HG03066 (cell line): ENCODE measurements around the gene SLC17A3.

ENCODE experiments used
- ATAC-seq: cut with Tn5 transposase; IDR thresholded peaks from one replicate; pipeline ENCODE4 v1.9.1; 2021; ENCODE audit warnings: low read depth; ENCODE audit not compliant: unreplicated experiment

Gene SLC17A3, protein sequence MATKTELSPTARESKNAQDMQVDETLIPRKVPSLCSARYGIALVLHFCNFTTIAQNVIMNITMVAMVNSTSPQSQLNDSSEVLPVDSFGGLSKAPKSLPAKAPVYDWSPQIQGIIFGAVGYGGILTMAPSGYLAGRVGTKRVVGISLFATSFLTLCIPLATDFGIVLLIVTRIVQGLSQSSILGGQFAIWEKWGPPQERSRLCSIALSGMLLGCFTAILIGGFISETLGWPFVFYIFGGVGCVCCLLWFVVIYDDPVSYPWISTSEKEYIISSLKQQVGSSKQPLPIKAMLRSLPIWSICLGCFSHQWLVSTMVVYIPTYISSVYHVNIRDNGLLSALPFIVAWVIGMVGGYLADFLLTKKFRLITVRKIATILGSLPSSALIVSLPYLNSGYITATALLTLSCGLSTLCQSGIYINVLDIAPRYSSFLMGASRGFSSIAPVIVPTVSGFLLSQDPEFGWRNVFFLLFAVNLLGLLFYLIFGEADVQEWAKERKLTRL

DNA sequence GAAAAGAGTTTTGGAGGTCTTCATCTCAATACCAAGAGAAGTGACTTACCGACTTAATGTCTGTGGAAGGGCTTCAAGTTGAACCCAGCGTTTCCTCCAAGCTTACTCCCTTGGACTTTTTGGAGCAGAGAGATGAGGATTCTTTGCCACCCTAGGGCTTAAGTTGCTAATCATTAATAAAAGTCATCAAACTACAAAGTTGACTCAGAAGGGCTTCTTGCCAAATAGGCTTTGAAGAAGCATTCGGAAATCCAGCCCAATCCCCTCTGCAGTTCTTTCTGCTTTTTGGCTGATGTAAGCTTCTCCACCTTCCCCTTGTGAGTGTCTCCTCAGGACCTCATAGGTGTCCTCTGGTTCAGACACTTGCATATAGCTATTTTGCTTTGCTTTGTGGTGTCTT lies at the start of gene SLC17A3:
Gene SLC17A3, minus strand, starts transcription at position 126 of the 400 bp plus-strand sequence. CDS start 5,856 bp downstream, outside the sequence.
- ATAC-seq = no peak

DNA sequence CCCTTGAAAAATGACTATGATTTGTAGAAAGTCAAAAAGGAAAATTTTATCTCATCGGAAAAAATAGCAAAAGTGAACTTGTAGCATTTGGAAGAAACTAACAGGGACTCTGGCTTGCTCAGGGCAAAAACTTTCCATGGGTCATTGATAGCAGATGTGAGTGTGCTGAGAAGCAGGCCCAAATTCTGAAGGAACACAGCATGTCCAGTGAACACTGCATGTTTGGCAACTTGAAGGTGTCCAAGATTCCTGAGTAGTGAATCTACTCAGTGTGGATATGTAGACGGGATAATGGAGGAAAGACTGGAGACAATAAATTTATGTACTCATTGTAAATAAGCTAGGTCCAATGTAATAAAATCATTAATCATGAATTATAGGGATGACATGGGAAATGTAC lies 48.3 kb upstream of the SLC17A3 start:
- ATAC-seq = no peak

DNA sequence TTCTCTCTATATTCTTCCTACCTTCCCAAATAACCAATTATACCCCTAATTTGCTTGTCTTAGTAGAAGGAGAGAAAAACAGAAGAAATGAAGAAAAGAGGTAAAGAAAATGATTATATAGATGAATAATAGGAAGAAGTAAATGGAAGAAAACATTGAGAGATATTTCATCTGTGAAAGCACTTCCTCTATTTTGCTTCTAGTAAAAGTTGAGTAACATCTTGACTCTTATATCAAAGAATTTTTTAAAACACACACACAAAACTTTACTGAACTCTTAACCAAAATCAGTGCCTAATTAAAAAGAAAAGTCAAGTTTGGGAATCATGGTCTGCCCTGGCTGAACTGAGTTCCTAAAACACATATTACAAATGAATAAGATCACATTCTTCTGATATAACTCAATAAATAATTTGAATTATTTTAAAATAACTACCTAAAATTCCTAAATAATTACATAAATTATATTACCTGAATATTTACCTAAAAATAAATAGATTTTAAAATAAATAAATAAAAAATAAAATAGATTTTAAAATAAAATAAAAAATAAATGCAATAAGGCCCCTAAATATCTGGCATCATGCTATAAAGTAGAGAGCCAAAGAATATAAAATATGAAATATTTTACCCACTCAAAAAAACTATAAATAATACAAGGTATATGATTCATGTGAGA lies 47.6 kb upstream of the SLC17A3 start:
- no peak for ATAC-seq

DNA sequence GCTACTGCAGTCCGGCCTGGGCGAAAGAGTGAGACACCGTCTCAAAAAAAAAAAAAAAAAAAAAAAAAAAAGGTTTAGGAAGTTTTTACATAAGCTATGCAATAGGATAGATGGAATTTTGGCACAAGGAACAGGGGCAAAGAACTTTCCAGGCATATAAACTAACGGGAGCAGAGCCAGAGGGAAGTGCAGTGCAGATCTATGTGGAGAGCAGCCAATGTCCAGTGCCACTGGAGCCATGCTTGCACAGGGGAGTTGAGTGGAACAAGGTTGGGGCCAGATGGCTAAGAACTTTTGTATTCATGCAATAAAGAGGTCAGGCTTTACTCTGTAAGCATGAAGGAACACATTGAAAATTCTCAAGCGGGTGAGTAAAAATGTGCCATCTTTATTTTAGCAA lies 45.6 kb upstream of the SLC17A3 start:
- no peak for ATAC-seq

DNA sequence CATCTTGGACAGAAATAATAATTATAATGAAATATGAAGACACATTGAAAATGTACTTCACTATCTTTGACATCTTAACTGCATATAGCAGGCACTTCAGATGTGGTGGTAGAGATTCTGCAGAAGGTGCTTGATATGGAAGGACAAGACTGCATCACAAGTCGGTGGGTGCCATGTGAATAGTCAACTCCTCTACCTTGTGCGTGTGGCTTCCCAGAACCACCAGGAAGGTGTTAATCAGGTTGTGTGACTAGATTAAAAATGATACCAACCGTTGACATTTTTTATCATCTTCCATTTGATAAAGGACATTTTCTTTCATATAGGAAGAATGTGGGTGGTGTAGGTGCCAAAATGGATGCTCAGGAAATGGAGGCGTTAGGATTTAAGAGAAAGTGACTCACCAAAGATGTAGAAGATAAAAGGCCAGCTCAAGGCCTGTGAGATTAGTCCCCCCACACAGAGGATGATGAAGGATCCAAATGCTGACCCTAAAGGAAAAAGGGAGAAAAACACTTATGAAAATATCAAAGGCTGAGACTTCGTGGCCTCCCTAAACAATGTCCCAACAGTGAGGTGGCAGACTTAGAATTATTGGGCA lies 44.1 kb upstream of the SLC17A3 start:
- ATAC-seq = no peak

DNA sequence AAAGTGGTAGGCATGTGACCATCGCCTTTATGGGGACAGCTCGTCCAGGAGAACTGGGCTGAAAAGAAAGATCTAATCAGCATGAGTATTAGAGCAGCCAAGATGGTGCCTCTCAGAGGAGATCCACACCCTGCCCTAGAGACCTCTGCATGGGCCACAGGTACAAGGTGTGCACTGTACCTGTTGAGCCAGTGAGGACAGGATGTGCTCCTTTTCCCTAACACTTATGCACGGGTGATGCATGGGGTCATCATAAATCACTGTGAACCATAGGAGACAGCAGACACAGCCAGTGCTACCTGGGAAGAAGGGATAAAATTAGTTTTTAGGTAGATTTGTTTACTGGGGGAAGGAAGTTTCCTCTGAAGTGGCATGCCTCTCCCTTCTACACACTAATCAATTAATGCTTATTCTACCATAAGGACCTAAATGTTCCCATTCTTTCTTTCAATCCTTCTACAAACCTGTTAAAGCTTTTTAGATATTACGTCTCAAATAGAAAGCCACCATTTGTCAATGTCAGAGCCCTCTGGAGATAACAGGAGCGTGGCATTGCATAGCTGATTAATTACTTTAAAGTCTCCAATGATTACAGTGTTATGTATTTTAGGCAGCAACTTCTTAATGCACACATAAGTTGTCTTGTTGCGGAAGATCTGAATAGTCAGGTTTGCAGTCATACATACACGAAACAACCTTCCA lies 42.9 kb upstream of the SLC17A3 start:
- ATAC-seq = no peak

DNA sequence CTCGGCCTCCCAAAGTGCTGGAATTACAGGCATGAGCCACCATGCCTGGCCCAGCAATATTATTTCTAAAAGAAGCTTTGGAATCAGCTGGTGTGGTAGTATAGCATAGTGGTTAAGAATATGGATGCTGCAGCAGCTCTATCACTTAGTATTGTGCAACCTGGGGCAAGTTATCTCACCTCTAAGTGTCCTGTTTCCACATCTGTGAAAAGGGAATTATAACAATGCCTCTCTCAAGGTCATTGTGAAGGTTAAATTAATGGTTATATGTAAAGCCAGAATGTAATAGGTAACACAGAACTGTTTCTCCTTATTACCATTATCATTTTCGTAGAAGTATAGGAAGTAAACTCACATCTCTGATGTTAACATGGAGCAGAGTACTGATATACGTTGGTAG lies 42.3 kb upstream of the SLC17A3 start:
- no peak for ATAC-seq

DNA sequence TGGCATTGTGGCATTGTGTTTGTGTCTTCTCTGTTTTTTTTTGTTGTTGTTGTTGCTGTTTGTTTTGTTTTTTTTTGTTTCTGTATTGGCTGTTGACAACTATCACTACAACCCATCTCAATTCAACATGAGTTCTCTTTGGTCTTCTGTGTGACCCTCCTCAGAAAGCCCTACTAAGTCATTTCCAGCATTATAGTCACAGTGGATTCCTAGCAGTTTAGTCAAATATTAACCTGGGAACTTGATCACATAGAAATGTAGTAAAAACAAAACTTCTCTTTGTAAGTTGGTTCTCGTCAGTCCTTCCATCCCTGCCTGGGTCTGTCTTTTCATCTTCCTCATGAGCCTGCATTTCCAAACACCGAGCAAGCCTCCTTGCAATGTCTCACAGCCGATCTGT lies 39.7 kb upstream of the SLC17A3 start:
- no peak for ATAC-seq

DNA sequence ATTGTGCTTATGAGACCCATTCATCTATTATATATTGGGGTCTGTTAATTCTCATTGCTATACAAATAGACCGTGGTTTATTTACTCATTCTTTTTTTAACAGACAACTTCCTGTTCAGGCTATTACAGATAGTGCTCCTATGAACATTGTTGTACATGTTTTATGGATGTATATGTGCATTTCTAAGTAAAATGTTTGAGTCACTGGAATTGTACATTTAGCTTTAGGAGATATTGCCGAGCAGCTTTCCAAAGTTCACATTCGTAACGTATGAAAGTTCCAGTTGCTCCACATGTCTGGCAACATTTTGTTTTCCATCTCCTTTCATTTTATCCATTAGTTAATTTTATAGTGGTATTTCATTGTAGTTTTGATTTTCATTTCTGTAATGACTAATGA lies 37.3 kb upstream of the SLC17A3 start:
- ATAC-seq = no peak

DNA sequence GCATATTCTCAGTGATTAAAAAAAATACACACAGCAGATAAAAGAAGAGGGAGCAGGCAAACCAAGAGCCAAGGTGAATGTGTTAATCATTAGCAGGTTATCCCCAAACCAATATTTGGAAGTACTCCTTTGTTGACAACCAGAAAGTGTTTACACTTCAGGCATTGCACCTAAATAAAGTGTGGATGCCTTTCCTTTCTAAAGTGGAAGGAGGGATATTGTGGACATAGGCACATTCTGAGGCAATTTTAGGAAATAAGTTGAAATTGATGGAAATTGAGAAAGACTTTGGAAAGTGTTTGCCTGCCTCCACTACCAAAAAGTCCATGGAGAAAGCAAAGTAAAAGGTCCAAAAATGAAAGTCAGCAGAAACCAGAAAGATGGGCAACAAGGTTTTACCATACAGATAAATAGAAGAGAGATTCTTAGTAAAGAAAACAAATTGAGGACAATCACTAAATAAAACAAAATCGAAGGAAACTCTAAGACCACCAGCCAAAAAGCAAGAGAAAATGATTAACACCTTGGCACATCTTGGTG lies 33.5 kb upstream of the SLC17A3 start:
- ATAC-seq = no peak

DNA sequence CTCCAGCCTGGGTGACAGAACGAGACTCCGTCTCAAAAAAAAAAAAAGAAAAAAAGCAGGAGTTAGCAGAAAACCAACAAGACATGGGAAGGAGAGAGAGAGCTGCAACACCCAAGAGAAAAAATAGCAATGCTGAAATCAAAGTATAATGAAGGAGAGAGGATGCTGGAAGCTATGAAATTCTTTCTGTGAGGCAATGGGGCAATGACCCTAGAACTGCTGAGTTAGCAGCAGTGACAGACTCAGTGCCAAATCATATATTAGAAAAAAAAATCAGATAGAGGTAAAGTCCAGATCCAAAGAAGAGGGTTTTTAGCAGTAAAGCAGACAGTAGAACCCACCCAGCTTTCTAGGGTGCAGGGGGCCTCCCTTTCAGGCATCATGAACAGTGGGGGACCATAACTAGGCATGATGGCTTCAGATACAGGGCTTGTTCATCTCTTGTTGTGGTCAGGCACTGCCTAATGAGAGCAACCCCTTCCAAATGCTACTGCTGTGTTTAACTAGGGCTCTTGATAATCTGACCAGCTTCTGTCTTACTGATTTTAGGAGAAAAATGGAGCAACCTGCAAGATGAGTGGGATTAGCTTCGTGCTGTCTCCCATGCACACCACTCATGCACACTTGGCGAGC lies 29.5 kb upstream of the SLC17A3 start:
- no peak for ATAC-seq

DNA sequence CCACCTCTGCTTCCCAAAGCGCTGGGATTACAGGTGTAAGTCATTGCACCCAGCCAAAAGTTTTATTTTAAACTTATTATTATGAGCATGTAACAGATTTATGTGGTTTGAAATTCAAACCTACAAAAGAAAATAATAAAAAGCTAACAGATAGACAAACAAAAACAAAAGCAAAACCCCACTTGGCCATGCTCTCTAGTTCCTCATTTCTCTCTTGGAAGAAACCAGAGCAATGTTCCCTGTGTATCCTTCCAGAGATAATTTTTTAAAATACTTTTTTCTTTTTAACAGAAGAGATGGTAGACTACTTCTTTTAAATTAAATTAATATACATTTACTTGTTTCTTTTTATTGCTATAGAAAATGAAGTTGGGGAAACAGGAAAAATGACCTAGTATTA lies 28.0 kb upstream of the SLC17A3 start:
- no peak for ATAC-seq

DNA sequence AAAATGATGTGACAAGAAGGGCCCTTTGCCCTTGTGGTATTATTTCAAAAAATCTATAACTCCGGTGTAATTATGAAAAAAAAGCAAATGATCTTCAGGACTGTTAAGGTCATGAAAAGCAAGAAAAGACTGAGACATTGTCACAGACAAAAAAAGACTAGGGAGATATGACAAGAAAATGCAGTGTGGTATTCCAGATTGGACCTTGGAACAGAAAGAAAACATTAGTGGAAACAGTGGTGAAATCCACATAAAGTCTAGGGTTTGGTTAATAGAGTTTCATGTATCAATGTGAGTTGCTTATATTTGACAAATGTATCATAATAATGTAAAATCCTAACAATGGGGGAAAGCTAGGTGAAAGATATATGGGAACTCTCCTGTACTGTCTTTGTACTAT lies 26.8 kb upstream of the SLC17A3 start:
- no peak for ATAC-seq

DNA sequence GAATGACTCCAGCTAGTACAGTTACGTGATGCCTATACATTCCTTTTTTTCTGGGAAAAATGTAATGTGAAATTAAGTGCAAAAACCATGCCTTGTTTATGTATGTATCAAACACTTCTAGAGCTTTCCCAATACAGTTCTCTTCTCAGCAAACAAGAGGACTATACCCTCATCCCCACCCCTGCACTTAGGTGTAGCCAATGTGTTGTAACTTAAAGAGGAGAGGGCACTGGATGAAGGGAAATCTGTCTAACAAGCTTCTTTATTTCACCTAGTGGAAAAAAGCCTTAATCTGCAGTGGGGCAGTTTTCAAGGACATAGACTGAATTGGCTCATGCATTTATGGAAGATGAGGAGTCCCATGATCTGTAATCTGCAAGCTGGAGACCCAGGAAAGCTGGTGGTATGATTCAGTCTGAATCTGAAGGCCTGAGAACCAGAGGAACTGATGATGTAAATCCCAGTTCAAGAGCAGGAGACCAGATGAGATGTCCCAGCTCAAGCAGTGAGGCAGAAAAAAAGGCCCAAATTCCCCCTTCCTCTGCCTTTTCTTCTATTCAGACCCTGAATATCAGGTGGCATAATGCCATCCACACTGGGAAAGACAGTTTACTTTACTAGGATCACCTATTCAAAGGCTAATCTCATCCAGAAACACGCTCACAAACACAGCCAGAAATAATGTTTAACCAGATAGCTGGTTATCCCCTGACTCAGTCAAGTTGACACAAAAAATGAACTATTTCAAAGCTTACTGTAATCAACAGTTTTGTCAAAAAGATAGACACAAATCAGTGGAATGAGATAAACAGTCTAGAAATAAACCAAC lies 25.8 kb upstream of the SLC17A3 start:
- ATAC-seq = no peak

DNA sequence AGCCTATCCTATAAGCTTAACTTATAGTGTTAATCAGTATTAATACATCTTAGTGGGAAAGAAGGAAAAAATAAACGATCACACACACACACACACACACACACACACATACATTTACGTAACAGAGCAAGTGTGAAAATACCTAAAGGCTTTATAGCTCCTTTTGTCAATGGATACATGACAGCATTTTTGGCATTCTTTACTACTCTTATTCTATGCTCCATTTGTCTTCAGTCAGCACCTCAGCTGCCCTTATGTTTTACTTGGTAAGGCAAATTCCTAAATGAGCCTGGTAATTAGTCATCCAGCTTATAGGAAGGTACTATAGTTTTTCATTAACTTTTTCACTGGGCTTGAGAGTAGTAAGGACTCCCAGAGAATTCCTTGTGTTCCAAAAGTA lies 25.1 kb upstream of the SLC17A3 start:
- ATAC-seq = no peak

DNA sequence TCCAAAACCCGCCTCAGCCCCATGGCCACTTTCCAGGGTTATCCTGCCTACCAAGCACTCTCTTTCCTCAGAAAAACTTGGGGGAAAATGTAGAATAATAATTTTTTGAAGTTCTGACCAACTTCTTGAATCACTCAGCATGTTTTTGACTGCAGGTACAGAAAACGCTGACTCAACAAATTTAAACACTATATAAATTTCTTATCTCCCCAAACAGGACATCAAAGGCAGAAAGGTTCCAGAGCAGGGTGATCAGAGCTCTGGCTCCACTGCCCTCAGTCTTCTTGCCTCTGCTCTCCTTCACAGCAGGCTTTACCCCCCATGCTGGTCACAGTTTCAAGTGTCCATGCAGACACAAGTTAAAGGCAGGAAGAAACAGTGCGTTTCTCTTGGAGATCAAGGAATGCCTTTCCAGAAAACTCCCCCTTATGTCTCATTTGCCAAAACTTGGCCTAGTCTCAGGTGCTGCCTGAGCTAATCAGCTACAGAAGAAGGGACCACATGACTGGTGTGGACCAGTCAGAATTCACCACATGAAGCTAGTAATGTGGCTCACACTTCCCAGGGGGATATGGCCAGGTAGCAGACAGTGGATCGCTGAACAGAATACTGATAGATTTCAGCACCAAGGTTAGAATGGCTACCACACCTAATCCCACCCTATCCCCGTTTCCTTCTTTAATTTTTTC lies 24.4 kb upstream of the SLC17A3 start:
- no peak for ATAC-seq

DNA sequence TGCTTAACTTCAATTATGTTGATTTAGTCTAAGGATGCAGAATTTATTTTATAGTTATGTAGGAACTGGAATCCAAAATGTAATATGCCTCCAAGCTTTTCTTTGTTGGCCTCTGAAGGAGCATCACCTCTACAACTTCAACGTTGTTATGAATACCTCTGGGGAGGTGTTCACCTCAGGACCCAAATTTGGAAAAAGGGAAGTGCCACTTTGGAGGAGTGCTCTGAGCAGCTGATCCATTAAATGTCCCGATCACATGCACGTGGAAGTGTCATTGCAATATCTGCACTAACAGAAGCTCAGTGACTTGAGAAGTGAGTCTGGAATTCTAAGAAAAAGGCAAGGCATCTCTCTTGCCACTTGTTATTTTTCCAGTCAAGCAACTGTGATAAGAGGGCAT lies 22.2 kb upstream of the SLC17A3 start:
- ATAC-seq = no peak

DNA sequence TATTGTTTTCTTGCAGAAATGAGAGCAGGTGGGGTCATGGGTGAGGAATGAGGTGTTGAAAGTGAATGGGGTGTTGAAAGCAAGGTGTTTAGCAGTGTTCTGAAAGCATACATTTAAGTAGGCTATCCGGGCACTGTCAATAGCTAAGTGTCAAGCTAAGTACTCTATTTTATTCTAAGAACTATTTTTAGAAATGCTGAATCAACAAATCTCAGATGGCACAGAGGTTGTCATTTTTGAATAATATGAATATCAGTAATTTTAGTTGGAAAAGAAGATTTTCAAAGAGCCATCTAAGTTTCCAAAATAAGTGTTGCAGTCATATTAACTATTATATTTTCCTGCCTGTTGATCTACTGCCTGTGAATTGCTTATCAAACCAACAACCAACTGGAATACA lies 21.7 kb upstream of the SLC17A3 start:
- ATAC-seq = no peak

DNA sequence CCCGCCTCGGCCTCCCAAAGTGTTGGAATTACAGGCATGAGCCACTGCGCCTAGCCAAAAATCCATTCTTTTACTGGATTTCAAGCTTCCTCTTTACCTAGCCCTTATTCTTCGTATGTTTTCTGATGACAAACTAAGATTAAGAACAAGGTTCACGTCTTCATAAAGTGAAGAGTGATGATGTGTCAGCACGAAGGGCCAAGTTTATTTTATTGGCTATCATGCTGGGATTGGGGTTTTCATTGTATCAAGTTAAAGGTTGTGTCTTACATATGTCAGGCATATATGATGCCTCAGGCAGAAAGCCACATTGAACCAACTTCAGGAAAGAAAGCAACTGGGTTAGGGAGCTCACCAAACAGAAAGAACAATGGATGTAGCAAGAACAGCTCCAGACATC lies 19.7 kb upstream of the SLC17A3 start:
- ATAC-seq = no peak
